Keratinocyte (primary cell): ENCODE data around the gene ADAMTS13.
A peak's percentile ranks its signal among the peaks of the same experiment; 100 is the strongest.

ENCODE experiments used
- CTCF ChIP-seq, 3 experiments: IDR thresholded peaks in 1 of 3; conservative IDR thresholded peaks in 1 of 3; optimal IDR thresholded peaks in 1 of 3; 2 replicates in 2 of 3; 3 replicates in 1 of 3; pipeline versions ENCODE3 to v1.5.1; 2011; ENCODE audit warnings: low read length in 3 of 3, mild to moderate bottlenecking in 3 of 3, moderate library complexity in 2 of 3, control low read depth in 1 of 3, inconsistent platforms in 1 of 3; ENCODE audit not compliant: insufficient read depth in 2 of 3; ENCODE audit errors: extremely low read depth in 1 of 3
- EZH2 ChIP-seq: IDR thresholded peaks from one replicate; pipeline ENCODE4 v1.6.1; 2012; ENCODE audit warnings: inconsistent platforms, mild to moderate bottlenecking, low read length, moderate library complexity

DNA sequence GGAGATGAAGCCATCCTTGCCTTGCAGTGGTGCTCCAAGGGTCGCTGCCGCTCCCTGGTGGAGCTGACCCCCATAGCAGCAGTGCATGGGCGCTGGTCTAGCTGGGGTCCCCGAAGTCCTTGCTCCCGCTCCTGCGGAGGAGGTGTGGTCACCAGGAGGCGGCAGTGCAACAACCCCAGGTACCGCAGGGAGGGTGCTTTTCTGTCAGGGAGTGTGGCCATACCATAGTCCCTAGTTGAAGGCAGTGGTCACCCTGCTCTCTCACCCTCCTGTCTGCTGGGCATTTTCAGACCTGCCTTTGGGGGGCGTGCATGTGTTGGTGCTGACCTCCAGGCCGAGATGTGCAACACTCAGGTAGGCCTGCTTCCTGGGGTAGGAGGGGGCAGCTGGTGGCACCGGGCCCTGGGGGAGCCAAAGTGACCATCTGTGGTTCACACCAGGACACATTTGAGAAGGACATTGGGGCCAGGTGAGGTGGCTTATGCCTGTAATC is 11.2 kb downstream of the ADAMTS13 start:
- peak in 1 of 3 experiments; percentile 16 for TF ChIP-seq CTCF (optimal IDR thresholded peaks at IDR 0.05 in 1 of 3, IDR thresholded peaks at IDR 0.05 in 1 of 3, conservative IDR thresholded peaks at IDR 0.05 in 1 of 3; ENCODE audit: extremely low read depth in 1 of 3, insufficient read depth in 2 of 3, low read length in 3 of 3)
- TF ChIP-seq EZH2: no peak
